Esophagus squamous epithelium (tissue), 5 donors: ENCODE results near the gene COG7. TPM values are rescaled to one million over a fixed set of nuclear protein-coding genes. Genes with fewer than 3 reads are reported as not detected.

Experiments used
- DNase-seq: peaks from one replicate; lab custom pipeline; 2025; lab: John Stamatoyannopoulos, UW
- H3K27ac ChIP-seq, 4 donors: fragments of 200-600 bp; sonication (generic); one replicate each; pipeline ENCODE4 v1.5.1; 2016 to 2019; ENCODE audit warnings: mild to moderate bottlenecking in 1 of 4
- H3K27me3 ChIP-seq, 4 donors: fragments of 200-600 bp; sonication (generic); 1 replicate in 3 of 4; 2 replicates in 1 of 4; pipeline versions ENCODE4 v1.5.1 to v1.6.0; 2017 to 2021; ENCODE audit warnings: antibody characterized with exemption in 1 of 4
- H3K36me3 ChIP-seq, 3 donors: fragments of 200-600 bp; sonication (generic); one replicate each; pipeline ENCODE4 v1.5.1; 2016 to 2019
- H3K4me1 ChIP-seq, 3 donors: fragments of 200-600 bp; sonication (generic); one replicate each; pipeline ENCODE4 v1.5.1; 2017 to 2019
- H3K4me3 ChIP-seq, 4 donors: fragments of 200-600 bp; sonication (generic); 1 replicate in 3 of 4; 2 replicates in 1 of 4; pipeline ENCODE4 v1.5.1; 2016 to 2019; ENCODE audit warnings: mild to moderate bottlenecking in 2 of 4, moderate library complexity in 1 of 4
- H3K9me3 ChIP-seq, 3 donors: fragments of 200-600 bp; sonication (generic); one replicate each; pipeline ENCODE4 v1.5.1; 2016 to 2019
- POLR2A ChIP-seq, 4 donors: fragments of 450-650 bp; IDR thresholded peaks; one replicate each; pipeline ENCODE4 v1.6.1; 2017; ENCODE audit warnings: antibody characterized with exemption in 4 of 4, mild to moderate bottlenecking in 4 of 4, moderate library complexity in 3 of 4
- WGBS, 2 donors: methylation state at CpG; one replicate each; pipeline ENCODE4 v1.1.5; 2018; 5-methylcytosine and 5-hydroxymethylcytosine counted together
- intact Hi-C: fragments of 100-400 bp; cut with DNase I; formaldehyde crosslinking; loops from one replicate; pipeline ENCODE4 v1.15.0; 2022
- total RNA-seq, 4 donors: library from RNA; depleted of rRNA; stranded (reverse); fragments of >200 nt; gene quantifications; one replicate each; pipeline ENCODE4 v1.1.0, GENCODE V29; 2016
- TF ChIP-seq, protein P1 (sequence below), 6 experiments: fragments of 450-650 bp in 4 of 6; fragments of 200-600 bp in 2 of 6; sonication (generic) in 2 of 6; IDR thresholded peaks; one replicate each; pipeline ENCODE4 v1.5.1; 2016 to 2019; ENCODE audit warnings: antibody characterized with exemption in 6 of 6, mild to moderate bottlenecking in 4 of 6, moderate library complexity in 4 of 6
- donor health status: DM: yes; HTN: yes; CAD: no.

The COG7 gene
- total RNA-seq, 4 donors from 2014 or later = 10.4 to 17.6 (median 15.3) TPM

DNA sequence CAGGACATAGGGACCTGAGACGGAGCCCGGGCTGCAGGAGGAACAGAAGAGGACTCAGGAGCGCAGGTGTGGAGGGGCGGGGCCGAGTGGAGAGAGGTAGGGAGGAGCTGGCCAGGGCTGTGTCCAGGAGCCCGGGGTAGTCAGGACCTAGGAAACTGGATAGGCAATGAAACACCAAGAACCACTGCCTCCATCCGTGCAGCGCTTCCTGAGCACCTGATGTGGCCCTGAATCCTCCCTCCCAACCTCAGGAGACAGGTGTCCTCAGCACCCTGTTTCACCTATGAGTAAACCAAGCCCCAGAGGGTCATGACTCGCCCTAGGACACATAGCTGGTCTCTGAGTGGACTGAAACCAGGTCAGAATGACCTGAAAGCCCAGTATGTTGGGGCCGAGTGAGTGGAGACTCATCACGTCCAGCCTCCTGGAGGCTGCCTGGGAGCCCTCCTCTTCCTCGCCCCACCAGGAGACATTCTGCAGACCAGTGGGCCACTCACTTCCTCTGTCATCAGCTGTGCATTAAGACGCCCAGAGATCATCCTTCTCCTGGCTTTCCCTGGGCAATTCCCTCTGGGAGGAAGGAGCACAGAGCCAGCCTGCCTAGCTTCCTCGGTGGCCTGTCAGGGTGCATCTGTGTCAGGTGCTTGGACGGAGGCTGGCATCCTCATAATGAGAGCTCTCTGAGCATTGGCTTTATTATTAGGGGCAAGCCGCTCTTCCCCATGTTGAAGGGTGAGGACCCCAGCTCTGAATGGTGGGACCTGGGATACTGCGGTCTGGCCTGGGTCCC is 78.1 kb downstream of the COG7 start:
- no peak for TF ChIP-seq POLR2A (IDR thresholded peaks at IDR 0.05)
- TF ChIP-seq, protein P1, sequence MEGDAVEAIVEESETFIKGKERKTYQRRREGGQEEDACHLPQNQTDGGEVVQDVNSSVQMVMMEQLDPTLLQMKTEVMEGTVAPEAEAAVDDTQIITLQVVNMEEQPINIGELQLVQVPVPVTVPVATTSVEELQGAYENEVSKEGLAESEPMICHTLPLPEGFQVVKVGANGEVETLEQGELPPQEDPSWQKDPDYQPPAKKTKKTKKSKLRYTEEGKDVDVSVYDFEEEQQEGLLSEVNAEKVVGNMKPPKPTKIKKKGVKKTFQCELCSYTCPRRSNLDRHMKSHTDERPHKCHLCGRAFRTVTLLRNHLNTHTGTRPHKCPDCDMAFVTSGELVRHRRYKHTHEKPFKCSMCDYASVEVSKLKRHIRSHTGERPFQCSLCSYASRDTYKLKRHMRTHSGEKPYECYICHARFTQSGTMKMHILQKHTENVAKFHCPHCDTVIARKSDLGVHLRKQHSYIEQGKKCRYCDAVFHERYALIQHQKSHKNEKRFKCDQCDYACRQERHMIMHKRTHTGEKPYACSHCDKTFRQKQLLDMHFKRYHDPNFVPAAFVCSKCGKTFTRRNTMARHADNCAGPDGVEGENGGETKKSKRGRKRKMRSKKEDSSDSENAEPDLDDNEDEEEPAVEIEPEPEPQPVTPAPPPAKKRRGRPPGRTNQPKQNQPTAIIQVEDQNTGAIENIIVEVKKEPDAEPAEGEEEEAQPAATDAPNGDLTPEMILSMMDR (IDR thresholded peaks at IDR 0.05) = no peak
- no peaks in the 10 kb centered on the region for H3K9me3 ChIP-seq
- 73 to 77% methylated on average over 9 to 12 of the region's 17 CpGs for WGBS, 2 donors
- DNase-seq = no peak
- H3K4me3 ChIP-seq = no peak overlapping the region
- peaks cover 0 to 6% (median 0%) of the 10 kb centered on the region in 4 donors for H3K27me3 ChIP-seq
- no peak overlapping the region for H3K27ac ChIP-seq
- H3K36me3 ChIP-seq = peaks cover 0 to 40% (median 0%) of the 10 kb centered on the region in 3 donors
- intact Hi-C loops = no loop called here
- H3K4me1 ChIP-seq = no peaks in the 10 kb centered on the region

DNA sequence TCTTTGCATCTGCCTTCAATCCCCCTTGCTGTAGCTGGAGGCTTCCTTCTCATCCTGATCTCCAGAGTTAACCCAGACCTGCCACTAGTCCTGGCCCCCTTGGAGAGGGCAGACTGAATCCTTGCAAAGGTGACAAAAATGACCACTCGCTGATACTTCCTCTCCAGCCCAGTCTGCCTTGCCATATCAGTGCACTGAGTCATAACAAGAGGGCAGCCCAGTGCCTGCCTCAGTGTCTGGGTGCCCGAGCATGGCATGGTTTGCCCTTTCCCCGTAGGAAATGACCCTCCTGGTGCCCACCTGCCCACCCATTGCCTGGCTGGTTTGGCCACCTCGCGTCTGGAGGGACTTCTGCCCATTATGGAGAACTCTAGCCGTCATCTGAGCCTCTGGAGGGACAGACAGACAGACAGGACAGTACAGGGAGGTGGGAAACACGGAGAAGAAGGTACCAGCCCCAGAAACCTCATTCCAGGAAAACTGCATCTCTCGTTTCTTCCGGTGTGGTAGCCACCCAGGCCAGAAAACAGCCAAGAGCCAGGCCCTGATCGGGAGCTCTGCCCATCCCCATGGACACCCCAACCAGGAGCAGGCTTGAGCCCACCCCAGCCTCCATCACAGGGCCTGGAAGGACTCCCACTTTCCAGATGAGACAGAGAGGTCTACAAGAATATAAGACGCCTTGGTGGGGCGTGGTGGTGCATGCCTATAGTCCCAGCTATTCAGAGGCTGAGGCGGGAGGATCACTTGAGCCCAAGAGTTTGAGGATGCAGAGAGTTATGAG is 79.4 kb downstream of the COG7 start:
- peaks cover 0 to 40% (median 0%) of the 10 kb centered on the region in 3 donors for H3K36me3 ChIP-seq
- 88 to 89% methylated on average over 7 to 8 of the region's 13 CpGs for WGBS, 2 donors
- intact Hi-C loops = no loop called here
- H3K4me3 ChIP-seq = no peak overlapping the region
- peaks cover 0 to 1% (median 0%) of the 10 kb centered on the region in 3 donors for H3K4me1 ChIP-seq
- no peak for DNase-seq
- H3K9me3 ChIP-seq = no peaks in the 10 kb centered on the region
- H3K27ac ChIP-seq = no peak overlapping the region
- TF ChIP-seq, protein P1 (IDR thresholded peaks at IDR 0.05) = no peak
- TF ChIP-seq POLR2A (IDR thresholded peaks at IDR 0.05) = no peak
- H3K27me3 ChIP-seq = peaks cover 0 to 6% (median 0%) of the 10 kb centered on the region in 4 donors

DNA sequence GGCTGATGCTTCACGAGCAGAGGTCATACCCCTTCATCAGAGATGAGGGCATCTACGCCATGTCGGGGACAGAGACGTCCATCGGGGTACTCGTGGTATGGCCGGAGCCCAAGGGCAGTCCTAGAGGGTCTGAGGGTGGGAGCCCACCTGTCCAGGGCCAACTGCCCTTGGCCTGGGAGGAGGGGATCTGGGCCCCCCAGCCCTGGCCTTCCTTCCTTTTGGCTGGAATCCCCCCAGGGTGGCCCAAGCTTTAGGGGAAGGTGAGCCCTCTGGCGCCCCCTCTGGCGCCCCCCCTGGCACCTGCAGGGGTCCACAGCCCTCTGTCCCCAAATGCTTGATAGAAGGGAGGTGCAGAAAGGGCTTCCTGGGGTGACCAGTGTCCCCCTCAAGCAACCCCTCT is 81.6 kb downstream of the COG7 start:
- no peak for DNase-seq
- TF ChIP-seq, protein P1 (IDR thresholded peaks at IDR 0.05) = no peak
- TF ChIP-seq POLR2A (IDR thresholded peaks at IDR 0.05) = no peak
- peaks cover 0 to 8% (median 0%) of the 10 kb centered on the region in 3 donors for H3K4me1 ChIP-seq
- H3K4me3 ChIP-seq = no peak overlapping the region
- peaks cover 0 to 6% (median 0%) of the 10 kb centered on the region in 4 donors for H3K27me3 ChIP-seq
- H3K36me3 ChIP-seq = peaks cover 0 to 31% (median 0%) of the 10 kb centered on the region in 3 donors
- intact Hi-C loops = no loop called here
- no peak overlapping the region for H3K27ac ChIP-seq
- no peaks in the 10 kb centered on the region for H3K9me3 ChIP-seq
- 80% methylated on average over 5 of the region's 9 CpGs; no CpG with 5 or more reads in 1 of the 2 donors for WGBS, 2 donors

DNA sequence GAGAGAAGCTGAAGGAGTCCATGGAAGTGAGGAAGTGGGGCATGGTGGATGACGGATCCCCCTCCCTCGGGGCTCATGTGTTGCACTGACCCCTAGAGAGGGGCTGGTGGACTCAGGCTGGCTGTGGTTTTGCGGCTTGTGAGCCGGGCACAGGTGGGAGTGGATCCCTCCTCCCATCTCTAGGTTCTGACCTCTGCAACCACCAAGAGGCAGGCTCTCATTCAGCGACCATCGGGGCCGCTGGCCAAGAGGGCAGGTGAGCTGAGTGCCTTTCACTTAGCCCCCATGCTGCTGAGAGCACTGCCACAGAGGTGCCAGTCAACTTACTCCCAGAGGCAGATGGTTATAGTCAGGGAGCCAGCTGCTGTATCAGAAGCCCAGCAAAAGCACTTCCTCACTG is 83.6 kb downstream of the COG7 start:
- Histone ChIP-seq H3K9me3 (no peaks in the 10 kb centered on the region), H3K4me1 (peaks cover 0 to 8% (median 0%) of the 10 kb centered on the region in 3 donors), H3K36me3 (peaks cover 0 to 17% (median 0%) of the 10 kb centered on the region in 3 donors), H3K4me3 (no peak overlapping the region), H3K27ac (no peak overlapping the region), H3K27me3 (peaks cover 0 to 6% (median 0%) of the 10 kb centered on the region in 4 donors)
- 54 to 75% methylated on average over 5 to 6 of the region's 7 CpGs for WGBS, 2 donors
- no peak for DNase-seq
- intact Hi-C loops = no loop called here
- TF ChIP-seq POLR2A (IDR thresholded peaks at IDR 0.05) = no peak
- TF ChIP-seq, protein P1 (IDR thresholded peaks at IDR 0.05) = no peak
